H1 (cell line): ENCODE results near the gene RCAN2. TPM values are rescaled to one million over a fixed set of nuclear protein-coding genes. Genes with fewer than 3 reads are reported as not detected.

Experiments used
- CTCF ChIA-PET: fragments of 300-600 bp; sonication (Branson Sonifier 250); formaldehyde crosslinking; loops from one replicate; lab custom pipeline; 2021; ENCODE audit not compliant: partially characterized antibody; lab: Charles Lee
- POLR2A ChIA-PET: fragments of 300-600 bp; sonication (Branson Sonifier 250); formaldehyde crosslinking; loops from one replicate; lab custom pipeline; 2021; ENCODE audit warnings: inconsistent platforms; ENCODE audit not compliant: partially characterized antibody; lab: Charles Lee
- DNase-seq, 2 experiments: peaks; one replicate each; pipeline versions ENCODE4 v3.0.0 to v3.0.0-alpha.2; 2010 to 2022; ENCODE audit warnings: low spot score in 2 of 2, low read depth in 1 of 2, mixed read lengths in 1 of 2
- FAIRE-seq: peaks from 2 replicates; lab custom pipeline; 2011; peaks lifted over from hg19 to GRCh38; lab: Jason Lieb, UNC
- H2AFZ ChIP-seq: 2 replicates; pipeline ENCODE4 v1.8.1; 2012; ENCODE audit warnings: low read length, inconsistent platforms
- H2AK5ac ChIP-seq: 2 replicates; pipeline ENCODE4 v1.6.1; 2013; ENCODE audit warnings: low read depth, low read length
- H2BK120ac ChIP-seq: replicated peaks from 2 replicates; pipeline ENCODE3; 2013; ENCODE audit warnings: low read depth, low read length, inconsistent platforms
- H2BK12ac ChIP-seq: 2 replicates; pipeline ENCODE4 v1.6.1; 2013; ENCODE audit warnings: low read depth, low read length
- H2BK15ac ChIP-seq: 2 replicates; pipeline ENCODE4 v1.6.1; 2013; ENCODE audit warnings: low read length
- H2BK20ac ChIP-seq: 2 replicates; pipeline ENCODE4 v1.6.1; 2013; ENCODE audit warnings: low read length
- H2BK5ac ChIP-seq: 2 replicates; pipeline ENCODE4 v1.6.1; 2013; ENCODE audit warnings: low read depth, low read length
- H3K14ac ChIP-seq: 2 replicates; pipeline ENCODE4 v1.6.1; 2013; ENCODE audit warnings: inconsistent platforms; ENCODE audit not compliant: insufficient read length
- H3K18ac ChIP-seq: 2 replicates; pipeline ENCODE4 v1.6.1; 2013; ENCODE audit warnings: low read length; ENCODE audit errors: extremely low read depth
- H3K23ac ChIP-seq: 2 replicates; pipeline ENCODE4 v1.6.1; 2013; ENCODE audit warnings: inconsistent platforms; ENCODE audit not compliant: insufficient read length
- H3K23me2 ChIP-seq: 2 replicates; pipeline ENCODE4 v1.6.1; 2013; ENCODE audit warnings: low read depth, low read length
- H3K27ac ChIP-seq: 2 replicates; pipeline ENCODE4 v1.6.1; 2011; ENCODE audit warnings: low read depth, low read length, inconsistent platforms
- H3K27me3 ChIP-seq, 4 experiments: replicated peaks in 1 of 4; 1 replicate in 1 of 4; 2 replicates in 3 of 4; pipeline versions ENCODE4 v1.6.1 to v1.8.1; 2011 to 2013; ENCODE audit warnings: low read length in 3 of 4, mild to moderate bottlenecking in 3 of 4, inconsistent platforms in 2 of 4, mixed read lengths in 2 of 4, moderate library complexity in 1 of 4; ENCODE audit not compliant: control insufficient read depth in 3 of 4, insufficient read depth in 3 of 4; ENCODE audit errors: extremely low read depth in 1 of 4
- H3K36me3 ChIP-seq, 4 experiments: 2 replicates each; pipeline versions ENCODE4 v1.6.1 to v1.8.1; 2011 to 2013; ENCODE audit warnings: mild to moderate bottlenecking in 4 of 4, low read length in 3 of 4, moderate library complexity in 2 of 4, control low read depth in 1 of 4, inconsistent platforms in 1 of 4; ENCODE audit not compliant: insufficient read depth in 4 of 4, control insufficient read depth in 2 of 4
- H3K4ac ChIP-seq: replicated peaks from 2 replicates; pipeline ENCODE3; 2013; ENCODE audit warnings: low read length, low read depth, mixed read lengths, inconsistent platforms; ENCODE audit not compliant: insufficient read length
- H3K4me1 ChIP-seq, 4 experiments: replicated peaks in 1 of 4; 1 replicate in 1 of 4; 2 replicates in 3 of 4; pipeline versions ENCODE4 v1.6.1 to v1.8.1; 2011 to 2013; ENCODE audit warnings: low read length in 3 of 4, inconsistent platforms in 2 of 4, mixed read lengths in 1 of 4; ENCODE audit not compliant: insufficient read depth in 4 of 4, control insufficient read depth in 3 of 4
- H3K4me2 ChIP-seq, 2 experiments: 2 replicates each; pipeline versions ENCODE4 v1.6.1 to v1.8.1; 2011 to 2013; ENCODE audit warnings: low read depth in 2 of 2, low read length in 2 of 2, control low read depth in 1 of 2, inconsistent platforms in 1 of 2, mild to moderate bottlenecking in 1 of 2; ENCODE audit not compliant: insufficient read depth in 1 of 2
- H3K4me3 ChIP-seq, 4 experiments: fragments of 200-600, 300-600 bp in 1 of 4; sonication (generic), shearing (Covaris generic), sonication (Bioruptor Twin) in 1 of 4; 2 replicates each; pipeline versions ENCODE4 v1.5.1 to v1.8.1; 2011 to 2016; ENCODE audit warnings: low read length in 4 of 4, low read depth in 3 of 4, control low read depth in 2 of 4, inconsistent platforms in 2 of 4, mild to moderate bottlenecking in 2 of 4, mixed read lengths in 1 of 4, moderate library complexity in 1 of 4; ENCODE audit not compliant: insufficient read depth in 2 of 4; ENCODE audit errors: extremely low read depth in 1 of 4
- H3K56ac ChIP-seq: replicated peaks from 2 replicates; pipeline ENCODE3; 2013; ENCODE audit warnings: low read depth, mild to moderate bottlenecking, mixed read lengths, low read length, inconsistent platforms; ENCODE audit not compliant: insufficient read length
- H3K79me1 ChIP-seq: 2 replicates; pipeline ENCODE4 v1.6.1; 2013; ENCODE audit warnings: low read depth, low read length, control low read depth
- H3K79me2 ChIP-seq, 2 experiments: 2 replicates each; pipeline versions ENCODE4 v1.6.1 to v1.8.1; 2012 to 2013; ENCODE audit warnings: low read length in 2 of 2, mild to moderate bottlenecking in 2 of 2, inconsistent platforms in 1 of 2; ENCODE audit not compliant: insufficient read depth in 2 of 2, control insufficient read depth in 1 of 2
- H3K9ac ChIP-seq, 4 experiments: replicated peaks in 1 of 4; 1 replicate in 1 of 4; 2 replicates in 3 of 4; pipeline versions ENCODE4 v1.6.1 to v1.8.1; 2011 to 2013; ENCODE audit warnings: low read depth in 3 of 4, low read length in 3 of 4, control low read depth in 2 of 4, mild to moderate bottlenecking in 2 of 4, moderate library complexity in 2 of 4, inconsistent platforms in 1 of 4; ENCODE audit errors: extremely low read depth in 1 of 4
- H3K9me3 ChIP-seq, 2 experiments: 2 replicates each; pipeline versions ENCODE4 v1.6.1 to v1.8.1; 2012 to 2013; ENCODE audit warnings: mild to moderate bottlenecking in 2 of 2, moderate library complexity in 2 of 2, control low read depth in 1 of 2, inconsistent platforms in 1 of 2, low read depth in 1 of 2, low read length in 1 of 2, mixed read lengths in 1 of 2; ENCODE audit not compliant: insufficient read depth in 2 of 2
- H4K20me1 ChIP-seq, 2 experiments: replicated peaks in 1 of 2; 2 replicates each; pipeline versions ENCODE3 to v1.8.1; 2011 to 2013; ENCODE audit warnings: inconsistent platforms in 2 of 2, low read length in 2 of 2, mild to moderate bottlenecking in 1 of 2; ENCODE audit not compliant: insufficient read depth in 2 of 2, control insufficient read depth in 1 of 2
- H4K5ac ChIP-seq: 2 replicates; pipeline ENCODE4 v1.6.1; 2013; ENCODE audit warnings: low read length, low read depth, mixed read lengths, inconsistent platforms; ENCODE audit not compliant: insufficient read length
- H4K8ac ChIP-seq: 2 replicates; pipeline ENCODE4 v1.8.0; 2013; ENCODE audit warnings: mild to moderate bottlenecking, moderate library complexity, low read length, inconsistent platforms; ENCODE audit not compliant: insufficient read depth; ENCODE audit errors: extremely low read depth
- H4K91ac ChIP-seq: replicated peaks from 2 replicates; pipeline ENCODE3; 2013; ENCODE audit warnings: low read length, mixed read lengths, inconsistent platforms; ENCODE audit not compliant: insufficient read length
- CTBP2 ChIP-seq: IDR thresholded peaks from 2 replicates; pipeline ENCODE4 v1.7.0; 2011; ENCODE audit warnings: borderline replicate concordance, mild to moderate bottlenecking, moderate library complexity, mixed read lengths, low read length; ENCODE audit not compliant: insufficient read depth, insufficient read length
- WGBS, 2 experiments: shearing (Covaris generic) in 1 of 2; methylation state at CpG; one replicate each; pipeline versions ENCODE4 v1.1.6 to v1.1.7; 2013 to 2015; ENCODE audit warnings: low lambda C conversion rate in 2 of 2, mixed read lengths in 2 of 2, inconsistent platforms in 1 of 2, low coverage in 1 of 2, missing lambda C conversion rate in 1 of 2; ENCODE audit not compliant: insufficient replicate concordance in 2 of 2, insufficient coverage in 1 of 2, insufficient read length in 1 of 2; ENCODE audit errors: extremely low coverage in 1 of 2, missing lambda C conversion rate in 1 of 2; 5-methylcytosine and 5-hydroxymethylcytosine counted together
- polyA plus RNA-seq, 7 experiments: library from polyadenylated mRNA; depleted of rRNA in 3 of 7; stranded (reverse) in 5 of 7; unstranded in 2 of 7; fragments of >200 nt in 5 of 7; fragments of 200-250 nt in 2 of 7; gene quantifications; 1 replicate in 5 of 7; 2 replicates in 1 of 7; 4 replicates in 1 of 7; pipeline versions ENCODE4 v1.2.1 to v1.2.3, GENCODE V29; 2011 to 2013; ENCODE audit warnings: missing spikeins in 2 of 7, mixed read lengths in 2 of 7
- total RNA-seq: library from RNA; stranded (reverse); fragmentation: NEBNext Ultra II Directional; extraction: Animal tissue kit (Norgen Biotek cat#: 25700); gene quantifications from 2 replicates; pipeline ENCODE4 v1.2.1, GENCODE V29; 2021

RCAN2 gene
- total and polyA plus RNA-seq, 2 of the 8 experiments (the other 6 are each of a cell fraction or from before 2014, with no cell fraction given), result 5.0 to 8.5 TPM

DNA sequence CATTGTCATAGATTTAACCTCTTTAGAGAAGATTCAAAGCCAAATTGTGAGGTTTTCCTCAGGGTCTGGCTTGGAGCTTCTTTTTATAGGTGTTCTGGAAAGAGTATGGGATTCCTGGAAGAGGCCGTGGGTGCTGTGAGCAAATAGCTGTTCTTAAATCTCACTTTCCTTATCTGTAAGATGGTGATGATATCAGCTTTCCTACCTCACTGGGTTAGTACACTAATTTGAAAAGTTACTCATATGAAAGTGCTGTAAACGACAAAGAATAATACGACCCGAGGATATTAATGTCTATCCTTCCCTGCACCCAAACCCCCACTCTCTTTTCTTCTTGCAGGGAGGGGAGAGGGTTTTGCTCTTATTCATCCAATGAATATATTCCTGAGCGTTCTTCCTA, 203.6 kb downstream of the RCAN2 start:
- no peak overlapping the region for H2BK12ac ChIP-seq
- H2AFZ ChIP-seq, result no peak overlapping the region
- no peak overlapping the region for H2AK5ac ChIP-seq
- no peak overlapping the region for H4K8ac ChIP-seq
- H3K4ac ChIP-seq, result no peak overlapping the region
- H3K23ac ChIP-seq, result no peak overlapping the region
- H2BK120ac ChIP-seq, result no peak overlapping the region
- H4K20me1 ChIP-seq, result no peaks in the 10 kb centered on the region
- H3K9ac ChIP-seq, result no peak overlapping the region
- H3K79me2 ChIP-seq, result no peaks in the 10 kb centered on the region
- no peaks in the 10 kb centered on the region for H3K23me2 ChIP-seq
- H3K14ac ChIP-seq, result no peak overlapping the region
- DNase-seq (no peak), FAIRE-seq (no peak)
- no peak overlapping the region for H3K27ac ChIP-seq
- ChIA-PET CTCF (interaction anchor here (1.4 kb wide), 1 partner anchor 11 kb away, joined by 5 read pairs; no protein-coding TSS in a partner anchor), POLR2A (no interaction called here)
- H3K27me3 ChIP-seq, result no peaks in the 10 kb centered on the region
- no peak overlapping the region for H3K56ac ChIP-seq
- no peak overlapping the region for H2BK5ac ChIP-seq
- no peak overlapping the region for H3K4me2 ChIP-seq
- no peak overlapping the region for H2BK20ac ChIP-seq
- H3K4me3 ChIP-seq, result no peak overlapping the region
- H4K91ac ChIP-seq, result no peak overlapping the region
- 89% methylated on average over 5 of the region's 5 CpGs; no CpG with 5 or more reads in 1 of the 2 experiments for WGBS, 2 experiments
- H3K36me3 ChIP-seq, result no peaks in the 10 kb centered on the region; a peak in 1 of 8 replicates
- no peaks in the 10 kb centered on the region for H3K9me3 ChIP-seq
- no peak overlapping the region for H3K18ac ChIP-seq
- H4K5ac ChIP-seq, result no peak overlapping the region
- H2BK15ac ChIP-seq, result no peak overlapping the region
- TF ChIP-seq CTBP2, result no peak
- H3K79me1 ChIP-seq, result no peaks in the 10 kb centered on the region
- H3K4me1 ChIP-seq, result no peaks in the 10 kb centered on the region; a peak in 2 of 7 replicates
